HepG2 (cell line): ENCODE data around the gene NEIL3. TPM values are rescaled to one million over a fixed set of nuclear protein-coding genes. Genes with fewer than 3 reads are reported as not detected.

ENCODE experiments used
- ATAC-seq: fragments of 200-7000 bp; cut with Tn5 transposase; 3 replicates; pipeline ENCODE4 v1.9.1; 2020; ENCODE audit warnings: mild to moderate bottlenecking, moderate library complexity
- BruUV-seq: library from RNA; stranded (reverse); fragments of 400-500 nt; replicated peaks from 2 replicates; lab custom pipeline; 2021; lab: Mats Ljungman, UMichigan
- CTCF ChIA-PET: fragments of 300-600 bp; formaldehyde crosslinking; extraction: SDS; loops from one replicate; lab custom pipeline; 2021; ENCODE audit warnings: low total read pairs, inconsistent platforms, low intra/inter-chr PET ratio; lab: Yijun Ruan, JAX
- POLR2A ChIA-PET: fragments of 350-600 bp; sonication (Branson Sonifier 250); formaldehyde crosslinking; loops from one replicate; lab custom pipeline; 2020; ENCODE audit warnings: antibody characterized with exemption, inconsistent platforms; lab: Yijun Ruan, JAX
- DNase-seq: peaks from one replicate; pipeline ENCODE4 v3.0.0-alpha.2; 2015; ENCODE audit warnings: low spot score
- FAIRE-seq: peaks from 3 replicates; lab custom pipeline; 2011; peaks lifted over from hg19 to GRCh38; lab: Jason Lieb, UNC
- H2AFZ ChIP-seq: one replicate; pipeline ENCODE4 v1.6.1; 2011; ENCODE audit warnings: low read length, inconsistent platforms
- H3K27ac ChIP-seq: fragments of 300-600 bp; 3 replicates; pipeline ENCODE4 v1.8.0; 2011; ENCODE audit warnings: mixed run types, mild to moderate bottlenecking, mixed read lengths, low read length, inconsistent platforms; ENCODE audit not compliant: insufficient read depth; ENCODE audit errors: extremely low read length
- H3K27me3 ChIP-seq, 2 experiments: fragments of 200-600 bp in 1 of 2; 2 replicates in 1 of 2; 3 replicates in 1 of 2; pipeline versions ENCODE4 v1.6.0 to v1.8.0; 2011; ENCODE audit warnings: low read length in 2 of 2, mild to moderate bottlenecking in 2 of 2, moderate library complexity in 2 of 2, inconsistent platforms in 1 of 2; ENCODE audit not compliant: insufficient read depth in 2 of 2, control insufficient read depth in 1 of 2
- H3K36me3 ChIP-seq, 2 experiments: fragments of 200-600 bp in 1 of 2; replicated peaks in 1 of 2; 2 replicates in 1 of 2; 3 replicates in 1 of 2; pipeline versions ENCODE4 v1.5.1 to v1.8.0; 2011; ENCODE audit warnings: low read length in 2 of 2, inconsistent platforms in 1 of 2; ENCODE audit not compliant: insufficient read depth in 2 of 2, control insufficient read depth in 1 of 2
- H3K4me1 ChIP-seq: 2 replicates; pipeline ENCODE4 v1.5.1; 2012; ENCODE audit warnings: low read length, inconsistent platforms; ENCODE audit not compliant: insufficient read depth
- H3K4me2 ChIP-seq: 2 replicates; pipeline ENCODE4 v1.6.0; 2011; ENCODE audit warnings: low read depth, low read length, inconsistent platforms
- H3K4me3 ChIP-seq, 3 experiments: fragments of 200-600 bp in 1 of 3; sonication (generic), shearing (Covaris generic) in 1 of 3; replicated peaks in 1 of 3; 2 replicates each; pipeline ENCODE4 v1.5.1; 2011 to 2016; ENCODE audit warnings: low read length in 3 of 3, inconsistent platforms in 2 of 3, low read depth in 2 of 3, mild to moderate bottlenecking in 2 of 3, control low read depth in 1 of 3, mixed read lengths in 1 of 3; ENCODE audit not compliant: insufficient read depth in 1 of 3
- H3K79me2 ChIP-seq: one replicate; pipeline ENCODE4 v1.6.1; 2011; ENCODE audit warnings: low read length, inconsistent platforms; ENCODE audit not compliant: insufficient read depth
- H3K9ac ChIP-seq: 2 replicates; pipeline ENCODE4 v1.6.0; 2011; ENCODE audit warnings: mild to moderate bottlenecking, low read depth, low read length, inconsistent platforms; ENCODE audit not compliant: insufficient read depth
- H3K9me3 ChIP-seq: 2 replicates; pipeline ENCODE4 v1.5.1; 2012; ENCODE audit warnings: mild to moderate bottlenecking, low read length
- H4K20me1 ChIP-seq: 2 replicates; pipeline ENCODE4 v1.6.0; 2011; ENCODE audit warnings: inconsistent platforms, mild to moderate bottlenecking, low read length, moderate library complexity; ENCODE audit not compliant: insufficient read depth
- CEBPG ChIP-seq: IDR thresholded peaks from 2 replicates; pipeline ENCODE4 v1.6.1; 2016
- HHEX ChIP-seq: IDR thresholded peaks from 2 replicates; pipeline ENCODE4 v1.6.1; 2016; ENCODE audit warnings: control low read depth
- WGBS: methylation state at CpG from one replicate; pipeline ENCODE4 v1.1.6; 2017; ENCODE audit warnings: low lambda C conversion rate; 5-methylcytosine and 5-hydroxymethylcytosine counted together
- in situ Hi-C: cut with HindIII; loops from 2 replicates; pipeline ENCODE4 v1.10.0; 2017; ENCODE audit warnings: low pct_unique_long_range_greater_than_20kb; ENCODE audit not compliant: extremely low pct_ligation_motif_present
- intact Hi-C: fragments of 100-400 bp; cut with micrococcal nuclease; formaldehyde crosslinking; loops from one replicate; pipeline ENCODE4 v1.10.0; 2022; ENCODE audit not compliant: unreplicated experiment
- polyA plus RNA-seq, 8 experiments: library from polyadenylated mRNA; depleted of rRNA in 3 of 8; stranded (reverse) in 7 of 8; unstranded in 1 of 8; fragments of >200 nt; fragmentation: Illumina TruSeq in 4 of 8; extraction: Trizol in 4 of 8; gene quantifications; 2 replicates each; pipeline versions ENCODE4 v1.2.1 to v1.2.3, GENCODE V29; 2011 to 2016; ENCODE audit warnings: low read depth in 4 of 8, missing spikeins in 1 of 8, mixed read lengths in 1 of 8; ENCODE audit not compliant: insufficient read depth in 1 of 8
- total RNA-seq, 5 experiments: library from RNA; depleted of rRNA; stranded (reverse); fragments of >200 nt; fragmentation: Illumina TruSeq; extraction: Trizol; gene quantifications; 2 replicates each; pipeline ENCODE4 v1.2.3, GENCODE V29; 2016; ENCODE audit warnings: low read depth in 1 of 5
- TF ChIP-seq, protein P1 (sequence below): sonication (generic); formaldehyde crosslinking; IDR thresholded peaks from 2 replicates; pipeline ENCODE4 v1.5.0; 2020; ENCODE audit warnings: mild to moderate bottlenecking, missing genetic modification reagents
- TF ChIP-seq, protein P2 (sequence below): sonication (generic); formaldehyde crosslinking; IDR thresholded peaks from 2 replicates; pipeline ENCODE4 v1.4.0; 2020; ENCODE audit warnings: missing genetic modification reagents, borderline replicate concordance

The NEIL3 gene
- total and polyA plus RNA-seq, 2 of the 13 experiments (the other 11 are each of a cell fraction or from before 2014, with no cell fraction given) = 3.5 to 8.4 TPM

DNA sequence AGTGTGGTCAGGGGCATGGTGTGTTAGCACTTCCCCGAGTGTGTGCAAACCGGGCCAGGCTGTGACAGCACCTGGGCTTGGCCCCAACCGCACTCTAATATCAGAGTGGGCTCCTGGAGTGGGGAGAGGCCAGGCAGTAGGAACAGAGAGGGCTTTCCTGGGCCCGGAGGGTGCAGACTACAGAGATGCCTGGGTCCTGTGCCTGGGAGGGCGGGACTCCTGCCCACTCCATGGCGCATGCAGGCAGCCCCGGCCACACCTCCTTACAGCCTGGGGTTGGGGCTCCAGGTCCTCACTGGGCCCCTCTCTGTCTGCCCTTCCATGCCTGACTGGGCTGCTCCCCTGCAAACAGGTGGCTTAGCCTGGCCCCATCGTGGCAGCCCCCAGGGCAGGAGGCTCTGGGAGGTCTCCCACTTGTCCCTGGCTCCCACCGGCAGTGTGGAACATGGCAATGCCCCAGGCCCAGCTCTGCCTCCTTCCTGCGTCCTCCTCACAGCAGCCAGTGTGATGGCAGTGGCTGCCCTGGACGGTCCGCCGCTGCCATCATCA lies 72.2 kb downstream of the NEIL3 start:
- intact Hi-C loops = loop anchor here (1.0 kb wide), 1 partner anchor 132 kb away; no protein-coding TSS in a partner anchor
- no peak overlapping the region for H3K4me3 ChIP-seq
- no peak overlapping the region for H3K27ac ChIP-seq
- DNase-seq = no peak
- H2AFZ ChIP-seq = no peak overlapping the region
- 0 out of 2 replicates have a peak, but pooled peaks cover 5% of the 10 kb centered on the region for H3K4me1 ChIP-seq
- H3K79me2 ChIP-seq = no peaks in the 10 kb centered on the region
- no peak overlapping the region for H3K4me2 ChIP-seq
- no peak for FAIRE-seq
- in situ Hi-C loops = no loop called here
- no peaks in the 10 kb centered on the region for H4K20me1 ChIP-seq
- no peaks in the 10 kb centered on the region for H3K27me3 ChIP-seq
- no peak for TF ChIP-seq HHEX
- TF ChIP-seq, protein P1, sequence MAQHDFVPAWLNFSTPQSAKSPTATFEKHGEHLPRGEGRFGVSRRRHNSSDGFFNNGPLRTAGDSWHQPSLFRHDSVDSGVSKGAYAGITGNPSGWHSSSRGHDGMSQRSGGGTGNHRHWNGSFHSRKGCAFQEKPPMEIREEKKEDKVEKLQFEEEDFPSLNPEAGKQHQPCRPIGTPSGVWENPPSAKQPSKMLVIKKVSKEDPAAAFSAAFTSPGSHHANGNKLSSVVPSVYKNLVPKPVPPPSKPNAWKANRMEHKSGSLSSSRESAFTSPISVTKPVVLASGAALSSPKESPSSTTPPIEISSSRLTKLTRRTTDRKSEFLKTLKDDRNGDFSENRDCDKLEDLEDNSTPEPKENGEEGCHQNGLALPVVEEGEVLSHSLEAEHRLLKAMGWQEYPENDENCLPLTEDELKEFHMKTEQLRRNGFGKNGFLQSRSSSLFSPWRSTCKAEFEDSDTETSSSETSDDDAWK = no peak
- TF ChIP-seq, protein P2, sequence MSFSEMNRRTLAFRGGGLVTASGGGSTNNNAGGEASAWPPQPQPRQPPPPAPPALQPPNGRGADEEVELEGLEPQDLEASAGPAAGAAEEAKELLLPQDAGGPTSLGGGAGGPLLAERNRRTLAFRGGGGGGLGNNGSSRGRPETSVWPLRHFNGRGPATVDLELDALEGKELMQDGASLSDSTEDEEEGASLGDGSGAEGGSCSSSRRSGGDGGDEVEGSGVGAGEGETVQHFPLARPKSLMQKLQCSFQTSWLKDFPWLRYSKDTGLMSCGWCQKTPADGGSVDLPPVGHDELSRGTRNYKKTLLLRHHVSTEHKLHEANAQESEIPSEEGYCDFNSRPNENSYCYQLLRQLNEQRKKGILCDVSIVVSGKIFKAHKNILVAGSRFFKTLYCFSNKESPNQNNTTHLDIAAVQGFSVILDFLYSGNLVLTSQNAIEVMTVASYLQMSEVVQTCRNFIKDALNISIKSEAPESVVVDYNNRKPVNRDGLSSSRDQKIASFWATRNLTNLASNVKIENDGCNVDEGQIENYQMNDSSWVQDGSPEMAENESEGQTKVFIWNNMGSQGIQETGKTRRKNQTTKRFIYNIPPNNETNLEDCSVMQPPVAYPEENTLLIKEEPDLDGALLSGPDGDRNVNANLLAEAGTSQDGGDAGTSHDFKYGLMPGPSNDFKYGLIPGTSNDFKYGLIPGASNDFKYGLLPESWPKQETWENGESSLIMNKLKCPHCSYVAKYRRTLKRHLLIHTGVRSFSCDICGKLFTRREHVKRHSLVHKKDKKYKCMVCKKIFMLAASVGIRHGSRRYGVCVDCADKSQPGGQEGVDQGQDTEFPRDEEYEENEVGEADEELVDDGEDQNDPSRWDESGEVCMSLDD (CRISPR knock-in tag) = no peak
- no peak for TF ChIP-seq CEBPG (CRISPR knock-in tag)
- TF ChIP-seq, all 625 proteins: peak for 0
- ChIA-PET POLR2A (no interaction called here), CTCF (no interaction called here)
- no TSS peak for BruUV-seq
- no peak for ATAC-seq
- no peak overlapping the region for H3K9ac ChIP-seq
- no peaks in the 10 kb centered on the region for H3K36me3 ChIP-seq
- WGBS = 70% methylated on average over 8 of the region's 13 CpGs
- no peaks in the 10 kb centered on the region for H3K9me3 ChIP-seq
